UCSD-AML1 (cell line): Measurements from ENCODE around the gene FRMD4A.
"Not testable (repeated sequence)": the region's sequence is repeated elsewhere in the genome, so short reads cannot be mapped to it uniquely, and the experiment has no call there.

ENCODE experiments used
- DNase-seq: peaks from one replicate; lab custom pipeline; 2025; ENCODE audit not compliant: unreplicated experiment; lab: John Stamatoyannopoulos, UW

FRMD4A gene

DNA sequence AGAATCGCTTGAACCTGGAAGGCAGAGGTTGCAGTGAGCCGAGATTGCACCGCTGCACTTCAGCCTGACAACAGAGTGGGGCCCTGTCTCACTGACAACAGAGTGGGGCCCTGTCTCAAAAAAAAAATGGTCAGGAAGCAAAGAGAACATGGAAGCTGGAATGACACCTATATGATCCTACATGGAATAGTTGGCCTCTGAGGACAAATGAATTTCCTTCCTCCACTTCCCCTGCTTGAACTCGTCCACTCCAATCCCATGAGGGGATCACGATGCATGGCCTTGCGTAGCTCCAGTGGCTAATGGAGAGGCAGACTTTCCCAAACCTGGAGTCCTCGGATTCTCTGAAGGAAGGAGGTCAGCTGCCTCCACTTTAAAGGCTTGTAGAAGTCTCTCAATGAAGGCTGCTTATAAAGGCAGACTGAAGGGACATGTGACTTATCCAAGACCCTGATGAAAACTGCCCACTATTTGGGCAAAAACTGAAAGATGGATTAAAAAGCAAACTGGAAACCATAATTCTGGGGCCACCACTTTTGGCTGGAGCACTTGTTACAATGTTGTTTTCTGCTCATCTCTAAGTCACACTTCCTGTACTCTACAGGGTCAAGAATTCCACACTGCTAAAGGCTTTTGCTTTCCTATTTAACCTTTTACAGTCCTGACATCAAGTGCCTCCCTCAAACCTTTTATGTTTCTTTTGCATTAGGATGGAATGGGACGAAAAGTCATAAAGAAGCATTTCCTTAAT lies 529.4 kb downstream of the FRMD4A start:
- DNase-seq: no peak

DNA sequence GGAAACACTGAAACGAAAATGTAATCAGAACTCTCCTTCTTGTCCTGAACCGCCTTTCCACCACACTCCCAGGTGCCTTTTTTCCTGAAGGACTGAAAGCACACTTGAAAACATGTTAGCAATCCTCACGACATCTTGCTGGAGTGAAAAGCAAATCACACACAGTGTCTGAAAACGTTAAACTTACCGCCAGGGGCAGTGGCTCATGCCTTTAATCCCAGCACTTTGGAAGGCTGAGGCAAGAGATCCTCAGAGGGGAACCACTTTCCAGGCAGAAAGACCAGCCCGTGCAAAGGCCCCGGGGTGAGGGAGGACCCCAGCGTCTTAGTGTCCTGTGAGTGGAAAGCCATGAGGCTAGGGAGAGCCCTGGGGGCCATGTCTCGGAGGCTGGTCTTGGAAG lies 533.6 kb downstream of the FRMD4A start:
- no peak for DNase-seq

DNA sequence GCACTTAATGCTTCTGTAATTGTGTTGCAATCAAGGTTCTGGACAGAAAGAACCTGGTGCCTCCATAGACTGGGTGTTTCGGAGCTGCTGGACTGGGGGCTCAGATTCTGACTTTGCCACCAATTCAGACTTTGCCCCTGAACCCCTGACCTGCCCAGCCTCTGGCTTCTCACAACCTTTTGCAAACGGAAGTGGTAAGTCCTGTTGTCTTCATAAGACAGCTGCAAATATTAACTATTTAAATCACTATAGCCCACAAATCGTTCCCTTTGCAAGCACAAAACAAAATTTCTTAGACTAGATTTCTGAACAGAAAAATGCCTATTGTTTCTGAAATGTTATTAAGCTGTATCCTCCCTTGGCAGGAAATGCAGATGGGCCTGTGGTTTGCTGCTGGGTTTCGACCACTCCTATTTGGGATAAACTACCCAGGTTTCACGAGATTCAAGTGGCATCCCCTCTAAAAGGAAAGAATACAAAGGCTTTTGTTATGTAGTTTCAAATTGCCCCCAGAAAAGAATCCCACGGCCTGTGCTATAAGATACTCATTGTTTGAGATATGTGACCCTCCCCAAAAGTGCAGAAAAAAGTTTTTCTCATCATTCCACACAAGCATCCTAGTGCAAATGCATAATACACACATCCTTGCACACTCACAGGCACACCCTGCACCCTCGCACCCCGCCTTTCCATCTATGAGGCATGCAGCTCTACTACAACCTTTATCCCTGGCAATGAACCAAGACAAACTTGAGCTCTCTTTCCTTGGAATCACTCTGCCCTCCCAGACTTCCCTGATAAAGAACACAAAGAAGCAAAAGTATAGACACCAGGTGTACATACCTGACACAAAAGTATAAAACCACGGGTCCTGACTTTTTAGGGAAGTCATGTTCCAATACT lies 534.8 kb downstream of the FRMD4A start:
- DNase-seq: no peak

DNA sequence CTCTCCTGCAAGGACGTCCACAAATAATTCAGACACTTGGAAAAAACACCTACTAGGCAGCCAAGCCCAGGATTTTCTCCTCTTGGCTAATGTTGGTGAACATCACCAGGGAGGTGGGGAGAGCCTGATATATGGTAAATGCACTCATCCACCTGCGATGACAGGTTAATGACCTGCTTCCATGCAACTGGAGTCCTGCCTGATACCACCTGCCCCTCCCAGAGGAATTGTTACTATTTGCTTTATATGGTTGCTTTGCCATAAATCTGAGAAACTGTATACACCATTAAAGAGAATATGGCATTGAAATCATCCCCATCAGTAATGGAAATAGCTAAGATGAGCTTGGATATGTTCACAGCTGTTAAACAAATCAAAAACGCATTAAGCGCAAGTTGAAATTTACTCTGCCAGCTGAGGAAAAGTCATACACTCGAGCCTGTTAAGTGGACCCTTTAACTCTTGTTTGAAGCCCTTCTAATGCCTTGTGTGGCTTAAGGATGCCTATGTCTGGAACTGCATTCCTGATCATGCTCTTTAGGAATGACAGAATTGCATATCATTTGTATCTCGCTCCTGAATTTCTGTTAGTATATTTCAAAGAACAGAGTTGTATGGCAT lies 535.6 kb downstream of the FRMD4A start:
- DNase-seq: no peak

DNA sequence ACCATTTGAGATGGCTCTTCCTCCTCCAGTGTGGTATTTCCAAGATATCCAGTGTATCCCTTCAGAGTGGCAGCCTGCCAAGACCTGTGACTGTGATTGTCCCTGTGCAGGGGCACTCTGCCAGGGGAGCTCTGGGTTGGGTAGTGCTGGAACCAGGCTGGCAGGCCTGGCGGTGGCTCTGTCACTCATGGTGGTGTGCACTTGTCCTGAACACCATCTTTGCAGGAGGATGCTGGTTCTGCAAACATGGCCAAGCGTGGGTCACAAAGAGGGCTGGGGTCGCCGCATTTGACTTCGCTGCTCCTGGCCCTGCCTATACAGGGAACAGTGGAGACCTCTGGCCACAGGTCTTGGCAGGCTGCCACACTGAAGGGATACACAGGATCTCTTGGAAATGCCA lies 538.7 kb downstream of the FRMD4A start:
- no peak for DNase-seq

DNA sequence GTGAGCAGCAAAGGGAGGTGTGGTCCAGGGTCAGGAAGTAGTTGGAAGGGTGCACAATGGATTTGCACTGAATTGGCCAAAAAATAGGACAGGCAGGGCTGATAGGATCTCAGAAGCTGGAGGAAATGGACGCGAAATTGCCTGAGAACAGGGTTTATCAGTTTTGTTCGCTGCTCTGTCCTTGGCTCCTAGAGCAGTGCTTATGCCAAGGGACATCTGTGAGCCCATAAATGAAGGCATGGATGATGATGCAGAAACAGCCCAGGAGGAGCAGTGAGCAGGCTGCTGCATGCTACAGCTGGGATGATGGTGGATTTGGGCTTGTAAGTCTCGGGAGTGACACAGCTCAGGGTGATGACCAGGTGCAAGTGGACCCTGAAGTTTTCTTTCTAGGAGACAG lies 539.2 kb downstream of the FRMD4A start:
- no peak for DNase-seq

DNA sequence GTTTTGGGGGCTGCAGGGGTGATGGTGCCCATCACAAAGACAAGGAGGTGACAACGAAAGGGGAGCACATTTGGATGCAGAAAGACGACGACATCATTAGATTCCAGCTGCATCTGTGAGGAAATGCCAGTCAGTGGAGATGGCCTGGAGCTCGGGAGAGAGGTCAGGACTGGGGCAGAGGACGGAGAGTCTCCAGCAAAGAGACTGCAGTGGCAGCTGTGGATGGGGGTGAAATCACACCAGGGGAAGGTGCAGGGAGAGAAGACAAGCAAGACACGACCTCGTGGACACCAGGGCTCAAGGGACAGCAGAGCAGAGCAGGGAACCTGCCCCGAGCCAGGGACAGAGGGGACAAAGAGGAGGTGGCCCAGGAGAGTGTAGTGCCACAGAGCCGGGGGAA lies 540.5 kb downstream of the FRMD4A start:
- no peak for DNase-seq

DNA sequence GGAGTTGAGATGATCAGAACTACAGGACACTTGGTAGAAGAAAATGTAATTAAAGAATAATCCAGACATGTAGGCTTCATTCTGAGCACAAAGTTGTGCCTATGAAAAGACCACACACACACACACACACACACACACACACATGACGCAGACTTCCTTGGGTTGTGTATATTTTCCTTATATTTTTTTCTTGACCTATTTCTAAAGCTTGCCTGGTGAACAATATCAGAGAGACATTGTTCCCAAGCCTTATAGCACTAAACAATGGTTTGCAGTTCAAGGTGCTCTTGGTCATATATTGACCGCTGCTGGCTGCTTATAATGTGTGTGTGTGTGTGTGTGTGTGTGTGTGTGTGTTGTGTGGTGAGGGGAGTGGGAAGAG lies 541.3 kb downstream of the FRMD4A start:
- DNase-seq: no peak

DNA sequence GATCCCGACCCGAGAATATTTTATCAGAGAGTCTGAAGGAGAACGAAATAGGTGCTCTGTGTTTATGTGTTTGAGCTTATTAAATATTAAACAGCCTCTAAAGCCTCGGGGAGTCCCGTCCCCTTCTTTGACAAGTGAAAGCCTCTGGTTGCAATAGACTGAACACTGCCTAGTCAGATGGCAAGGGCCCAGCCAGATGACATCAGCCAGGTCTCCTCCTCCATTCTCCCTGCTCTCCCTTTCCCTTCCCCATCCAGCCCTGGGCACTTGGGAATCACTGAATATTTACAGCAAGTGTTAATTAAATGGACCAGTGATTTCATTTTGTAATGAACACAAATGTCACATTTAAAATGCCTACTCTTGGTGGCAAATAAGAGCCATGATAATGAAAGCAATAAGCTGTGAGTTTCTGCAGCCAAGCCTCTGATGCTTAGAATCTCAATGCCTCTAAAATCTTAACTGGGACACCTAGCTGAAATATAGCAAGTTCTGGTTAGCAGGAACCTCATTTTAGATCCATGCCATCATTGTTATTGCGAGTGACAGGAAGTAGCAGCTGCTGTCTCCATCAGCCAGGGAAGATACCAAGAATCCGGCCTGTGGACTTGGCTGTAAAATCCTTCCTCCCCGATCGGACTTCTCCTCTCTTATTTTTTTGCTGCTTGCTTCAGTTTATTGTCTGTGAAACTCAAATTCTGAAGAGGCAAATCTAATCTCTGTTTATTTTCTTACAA lies 541.8 kb downstream of the FRMD4A start:
- DNase-seq: no peak

DNA sequence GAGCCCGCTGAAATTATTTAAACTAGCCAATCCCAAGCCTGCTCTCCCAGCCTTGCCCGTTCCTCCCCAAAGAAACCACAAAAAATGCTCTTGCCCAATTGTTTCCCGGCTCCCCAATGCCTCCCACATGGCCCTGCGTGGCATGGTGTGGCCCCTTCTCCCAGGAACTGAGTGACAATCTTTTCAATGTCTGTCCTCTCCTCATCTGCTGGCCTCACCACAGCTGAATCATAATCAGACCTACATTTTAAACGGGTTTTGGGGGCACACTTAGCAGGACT lies 542.5 kb downstream of the FRMD4A start:
- no peak for DNase-seq

DNA sequence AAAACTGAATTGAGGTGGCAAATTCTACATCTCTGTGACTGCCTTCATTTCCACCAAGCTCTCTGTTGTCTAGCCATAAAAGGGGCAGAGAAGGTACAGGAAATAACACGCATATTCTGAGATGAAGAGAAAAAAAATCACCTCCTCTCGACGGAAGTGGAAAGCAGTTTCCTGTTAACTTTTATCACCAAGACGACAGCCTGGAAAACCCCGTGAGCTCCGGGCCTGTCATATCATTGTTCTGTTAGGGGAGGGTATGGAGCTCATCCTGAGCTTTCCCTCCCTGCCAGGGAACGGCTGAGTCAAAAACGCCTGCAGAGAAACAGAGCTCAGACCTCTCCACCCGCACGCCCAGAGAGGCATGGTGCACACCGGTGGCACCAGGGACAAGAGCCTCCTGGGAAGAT lies 543.7 kb downstream of the FRMD4A start:
- peak; percentile 60 for DNase-seq

DNA sequence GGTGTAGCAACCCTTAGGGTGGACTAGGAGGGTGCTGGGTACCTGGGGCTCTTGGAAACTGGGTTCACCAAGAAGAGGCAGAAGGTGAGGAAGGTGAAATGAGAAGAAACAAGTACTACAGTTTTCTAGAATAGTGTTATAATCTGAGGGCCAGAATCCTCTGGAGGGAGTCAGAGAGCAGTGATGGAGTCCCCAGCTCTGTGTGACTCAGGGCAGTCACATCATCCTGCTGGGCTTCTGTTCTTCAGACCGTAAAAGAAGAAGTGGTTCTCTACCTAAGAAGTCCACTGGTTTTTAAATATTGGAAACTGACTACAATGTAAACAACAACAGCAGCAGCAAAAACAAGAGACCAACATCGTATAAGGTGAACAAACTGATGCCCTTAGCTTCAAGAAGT lies 546.7 kb downstream of the FRMD4A start:
- peak; percentile 33 for DNase-seq

DNA sequence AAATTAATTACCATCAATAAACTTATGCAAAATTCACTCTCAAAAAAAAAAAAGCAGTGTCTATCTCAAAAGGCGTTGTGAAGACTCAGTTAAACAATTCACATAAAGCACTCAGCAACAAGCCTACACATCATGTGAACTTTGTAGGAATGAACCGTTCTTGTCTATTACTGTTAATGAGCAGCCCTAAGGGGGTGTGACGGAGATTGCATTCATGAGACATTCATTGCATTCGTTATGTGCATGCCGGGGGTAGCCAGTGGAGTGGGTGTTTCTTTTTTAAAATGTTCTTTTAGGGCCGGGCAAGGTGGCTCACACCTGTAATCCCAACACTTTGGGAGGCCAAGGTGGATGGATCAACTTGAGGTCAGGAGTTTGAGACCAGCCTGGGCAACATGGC lies 551.0 kb downstream of the FRMD4A start:
- DNase-seq: no peak

DNA sequence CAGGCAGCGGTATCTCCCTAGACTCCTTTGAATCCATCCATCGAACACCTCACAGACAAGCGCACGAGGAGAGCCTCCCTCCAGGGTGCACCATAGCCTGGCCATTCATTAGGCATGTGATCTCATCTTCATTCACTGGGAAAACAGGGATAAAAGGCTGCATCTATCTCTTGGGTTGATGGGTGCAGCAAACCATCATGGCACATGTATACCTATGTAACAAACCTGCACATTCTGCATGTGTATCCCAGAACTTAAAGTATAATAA lies 552.1 kb downstream of the FRMD4A start:
- DNase-seq: not testable (repeated sequence)

DNA sequence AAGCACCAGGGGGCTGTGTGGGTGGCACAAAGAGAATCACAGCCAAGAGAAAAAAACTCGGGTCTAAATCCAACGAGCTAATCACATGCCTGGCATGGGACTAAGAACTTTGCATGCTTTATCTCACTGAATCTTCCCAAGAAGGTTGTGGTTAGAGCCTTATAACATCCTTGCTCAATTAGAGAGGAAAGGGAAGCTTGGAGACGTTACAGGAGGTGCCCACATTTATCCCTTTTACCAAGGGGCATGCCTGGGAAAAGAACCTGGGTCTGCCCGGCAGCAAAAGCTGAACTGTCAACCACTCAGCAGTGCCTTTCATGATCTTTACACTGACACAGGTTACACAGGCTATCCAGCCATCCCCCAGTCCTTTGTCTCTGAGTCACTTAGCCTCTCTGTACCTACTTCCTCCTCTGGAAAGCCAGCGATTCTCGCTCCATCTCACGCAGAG lies 553.8 kb downstream of the FRMD4A start:
- no peak for DNase-seq

DNA sequence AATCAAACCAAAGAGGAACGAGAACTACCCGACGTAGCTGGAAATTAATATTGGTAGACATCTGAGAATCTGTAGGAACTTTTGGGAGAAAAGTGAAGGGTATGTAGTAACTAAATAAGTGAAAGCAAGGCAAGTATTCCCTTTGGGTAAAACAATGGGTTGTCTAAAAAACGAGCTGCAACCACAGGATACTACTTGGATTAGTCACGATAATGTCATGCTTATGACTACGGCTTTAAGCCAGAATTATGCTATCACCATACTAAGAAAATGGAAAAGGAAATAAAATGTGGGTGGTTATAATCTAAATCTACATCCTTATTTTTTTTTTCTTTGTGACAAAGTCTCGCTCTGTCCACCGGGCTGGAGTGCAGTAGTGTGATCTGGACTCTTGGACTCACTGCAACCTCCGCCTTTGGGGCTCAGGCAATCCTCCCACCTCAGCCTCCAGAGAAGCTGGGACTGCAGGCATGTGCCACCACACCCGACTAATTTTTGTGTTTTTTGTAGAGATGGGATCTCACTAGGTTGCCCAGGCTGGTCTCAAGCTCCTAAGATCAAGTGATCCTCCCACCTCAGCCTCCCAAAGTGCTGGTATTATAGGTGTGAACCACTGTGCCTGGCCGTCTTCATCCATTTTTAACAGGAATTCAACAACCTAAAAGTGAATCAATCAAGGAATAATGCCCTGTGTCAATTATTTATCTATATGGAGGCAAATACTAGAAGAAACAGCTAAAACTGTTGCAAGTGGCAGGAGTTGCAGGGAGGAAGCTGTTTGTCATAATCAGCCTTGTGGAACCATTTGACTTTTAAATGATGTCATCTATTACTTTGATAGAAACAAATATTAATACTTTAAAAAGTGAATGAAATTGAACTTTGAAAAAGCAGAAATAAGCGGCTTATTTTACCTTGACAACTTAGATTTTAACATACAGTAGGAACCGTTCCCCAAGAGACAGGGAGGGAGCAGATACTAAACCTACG lies 554.6 kb downstream of the FRMD4A start:
- DNase-seq: no peak

DNA sequence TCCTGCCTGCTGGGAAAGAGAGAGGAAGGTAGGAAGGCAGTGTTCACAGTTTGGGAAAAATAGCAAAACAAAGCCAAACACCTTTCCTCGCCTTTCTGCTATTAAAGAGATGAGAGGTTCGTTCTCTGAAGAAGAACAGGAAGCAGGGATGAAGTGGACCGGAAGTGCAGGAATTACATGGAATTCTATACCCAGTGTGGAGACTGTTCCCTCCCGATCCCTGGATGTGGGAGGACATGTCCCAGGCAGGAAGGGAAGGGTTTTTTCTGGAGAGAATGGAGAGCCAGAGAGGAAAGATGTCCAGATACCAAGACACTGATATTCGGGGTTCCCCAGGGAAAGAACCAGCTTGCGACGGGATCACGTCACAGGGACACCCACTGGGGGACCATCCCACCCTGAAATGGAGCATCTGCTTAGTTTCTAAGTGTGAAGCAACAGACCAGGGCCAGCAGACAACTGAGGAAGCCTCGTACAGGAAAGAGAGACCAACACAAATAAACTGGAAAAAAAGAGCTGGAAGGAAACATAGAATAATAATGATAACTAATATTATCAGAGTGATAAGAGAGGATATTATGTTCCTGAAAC lies 556.3 kb downstream of the FRMD4A start:
- DNase-seq: no peak

DNA sequence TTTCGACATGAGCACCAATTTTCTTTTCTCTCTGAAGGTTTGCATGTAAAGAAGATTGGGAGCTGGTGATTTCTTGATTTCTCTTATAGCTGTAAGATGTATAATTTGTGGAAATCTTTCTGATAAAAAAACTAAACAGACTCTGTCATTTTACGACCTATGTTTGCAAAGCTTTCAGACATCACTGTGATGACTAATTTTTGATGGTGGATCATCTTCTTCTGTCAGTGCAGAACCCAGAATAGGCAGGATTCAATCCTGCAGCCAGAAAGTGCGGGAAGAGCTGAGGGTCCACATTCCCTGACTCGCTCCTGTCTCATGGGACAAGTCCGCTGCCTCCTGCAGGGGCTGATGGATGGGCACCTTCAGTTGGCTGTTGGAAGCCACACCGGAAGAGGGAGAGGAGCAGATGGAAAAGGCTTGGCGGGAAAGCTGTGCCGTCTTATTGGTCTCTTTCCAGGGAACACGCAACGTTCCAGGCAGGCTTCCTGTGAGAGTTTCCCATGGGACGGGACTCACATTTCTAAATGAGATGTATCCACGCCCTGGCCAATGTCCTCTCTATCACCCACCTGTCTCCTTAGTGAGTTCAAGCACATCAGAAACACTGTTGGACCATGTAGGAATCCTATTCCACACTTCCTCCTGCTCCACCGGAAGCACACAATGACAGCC lies 557.1 kb downstream of the FRMD4A start:
- DNase-seq: no peak

DNA sequence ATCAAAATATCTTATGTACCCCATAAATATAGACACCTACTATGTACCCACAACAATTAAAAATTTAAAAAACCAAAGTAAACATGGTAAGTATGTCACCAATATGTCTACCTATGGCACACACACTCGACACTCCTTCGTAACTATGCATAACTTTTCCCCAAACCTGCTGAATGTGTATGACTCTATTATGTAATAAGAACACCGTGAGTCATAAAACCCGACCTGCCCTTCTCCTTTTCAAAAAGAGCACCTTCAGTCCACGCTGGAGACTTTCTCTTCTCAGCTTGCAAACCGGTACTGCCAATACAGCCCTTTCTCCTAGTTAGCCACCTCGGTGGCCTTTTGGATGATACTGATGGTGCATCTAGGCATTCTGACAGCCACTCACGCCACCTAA lies 557.7 kb downstream of the FRMD4A start:
- DNase-seq: no peak

DNA sequence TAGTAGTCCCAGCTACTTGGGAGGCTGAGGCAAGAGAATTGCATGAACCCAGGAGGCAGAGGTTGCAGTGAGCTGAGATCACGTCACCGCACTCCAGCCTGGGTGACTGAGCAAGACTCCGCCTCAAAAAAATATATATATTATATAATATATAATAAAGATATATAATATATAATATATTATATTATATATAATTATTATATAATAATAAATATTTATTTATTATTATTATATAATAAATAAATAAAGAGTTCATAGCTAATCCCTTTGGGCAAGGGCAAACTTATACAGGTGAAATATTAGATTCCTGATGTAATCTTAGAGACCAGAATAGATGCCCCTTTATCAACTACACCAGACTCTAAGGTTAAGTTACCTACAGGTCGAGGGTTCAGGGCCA lies 558.7 kb downstream of the FRMD4A start:
- DNase-seq: no peak
